Gastroesophageal sphincter (tissue), 4 donors: ENCODE data around the gene CDH22. TPM values are rescaled to one million over a fixed set of nuclear protein-coding genes. Genes with fewer than 3 reads are reported as not detected.

Experiments used
- ATAC-seq: fragments of 150-250 bp; one replicate; pipeline ENCODE4 v1.9.1; 2016; ENCODE audit warnings: mild to moderate bottlenecking, moderate library complexity
- H3K27ac ChIP-seq, 4 donors: fragments of 200-600 bp; sonication (generic) in 3 of 4; 1 replicate in 3 of 4; 2 replicates in 1 of 4; pipeline ENCODE4 v1.5.1; 2016 to 2019
- H3K27me3 ChIP-seq: fragments of 200-600 bp; sonication (generic); one replicate; pipeline ENCODE4 v1.5.1; 2019
- H3K36me3 ChIP-seq, 2 donors: fragments of 200-600 bp; sonication (generic); one replicate each; pipeline ENCODE4 v1.5.1; 2019; ENCODE audit warnings: control low read depth in 1 of 2
- H3K4me1 ChIP-seq, 3 donors: fragments of 200-600 bp; sonication (generic); 1 replicate in 2 of 3; 2 replicates in 1 of 3; pipeline ENCODE4 v1.5.1; 2016 to 2019; ENCODE audit warnings: control low read depth in 2 of 3
- H3K4me3 ChIP-seq, 2 donors: fragments of 200-600 bp; sonication (generic); one replicate each; pipeline ENCODE4 v1.5.1; 2019; ENCODE audit warnings: mild to moderate bottlenecking in 1 of 2, moderate library complexity in 1 of 2
- H3K9me3 ChIP-seq, 3 donors: fragments of 200-600 bp; sonication (generic); one replicate each; pipeline ENCODE4 v1.5.1; 2017 to 2019; ENCODE audit warnings: control low read depth in 2 of 3
- EP300 ChIP-seq: sonication (generic); formaldehyde crosslinking; IDR thresholded peaks from one replicate; pipeline ENCODE4 v1.6.1; 2017; ENCODE audit warnings: antibody characterized with exemption, mild to moderate bottlenecking
- POLR2A ChIP-seq, 2 donors: fragments of 450-650 bp; IDR thresholded peaks; one replicate each; pipeline ENCODE4 v1.6.1; 2017; ENCODE audit warnings: antibody characterized with exemption in 2 of 2, mild to moderate bottlenecking in 2 of 2, moderate library complexity in 1 of 2
- POLR2AphosphoS5 ChIP-seq: sonication (generic); formaldehyde crosslinking; IDR thresholded peaks from one replicate; pipeline ENCODE4 v1.6.1; 2017; ENCODE audit warnings: antibody characterized with exemption
- WGBS, 2 donors: methylation state at CpG; one replicate each; pipeline ENCODE4 v1.1.5; 2018; ENCODE audit warnings: low coverage in 1 of 2; 5-methylcytosine and 5-hydroxymethylcytosine counted together
- total RNA-seq, 4 donors: library from RNA; depleted of rRNA; stranded (reverse); fragments of >200 nt; gene quantifications; one replicate each; pipeline ENCODE4 v1.1.0, GENCODE V29; 2016
- TF ChIP-seq, protein P1 (sequence below), 4 experiments: fragments of 200-600 bp in 2 of 4; fragments of 450-650 bp in 2 of 4; sonication (generic) in 1 of 4; IDR thresholded peaks; one replicate each; pipeline ENCODE4 v1.5.1; 2017 to 2019; ENCODE audit warnings: antibody characterized with exemption in 4 of 4, mild to moderate bottlenecking in 2 of 4, moderate library complexity in 2 of 4

CDH22 gene
- total RNA-seq, 4 donors from 2014 or later, result 0.15 TPM; not detected in 3

DNA sequence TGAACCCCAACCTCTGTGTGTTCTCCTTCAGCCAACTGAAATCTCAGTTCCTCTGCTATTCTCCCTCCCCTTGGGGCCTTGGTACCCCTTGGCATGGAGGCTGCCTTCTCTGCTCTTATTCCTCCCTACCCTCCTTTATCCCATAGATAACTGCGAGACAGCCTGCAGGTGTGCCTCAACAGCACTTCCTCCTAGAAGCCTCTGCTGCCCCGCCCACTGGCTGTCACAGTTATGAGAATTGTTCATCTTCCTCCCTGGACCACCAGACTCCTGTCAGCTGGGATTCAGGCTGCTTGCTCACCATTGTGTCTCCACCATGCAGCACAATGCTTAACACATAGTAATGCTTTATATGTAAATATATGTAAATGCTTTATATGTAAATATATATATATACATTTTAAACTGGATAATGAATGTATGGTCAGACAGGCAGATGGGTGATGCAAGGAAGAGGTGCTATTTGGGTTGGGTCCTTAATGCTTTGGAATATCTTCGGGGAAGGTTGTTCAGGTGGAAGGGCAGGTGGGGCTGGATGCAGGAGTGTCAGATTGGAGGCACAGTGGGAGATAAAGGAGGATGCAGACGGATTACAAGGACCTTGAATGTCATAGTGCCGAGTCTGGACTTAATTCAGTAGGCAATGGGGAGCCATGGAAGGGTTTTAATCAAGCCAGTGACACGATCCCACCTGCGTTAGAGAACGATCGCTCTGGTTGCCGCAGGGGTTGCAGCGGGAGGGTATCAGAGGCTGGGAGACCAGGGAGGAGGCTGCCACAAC lies 4.9 kb downstream of the CDH22 start:
- WGBS, 2 donors, result 53 to 54% methylated on average over 3 to 5 of the region's 11 CpGs
- peaks cover 0 to 17% (median 10%) of the 10 kb centered on the region in 3 donors for H3K4me1 ChIP-seq
- ATAC-seq, result no peak
- no peaks in the 10 kb centered on the region for H3K36me3 ChIP-seq
- TF ChIP-seq, protein P1, sequence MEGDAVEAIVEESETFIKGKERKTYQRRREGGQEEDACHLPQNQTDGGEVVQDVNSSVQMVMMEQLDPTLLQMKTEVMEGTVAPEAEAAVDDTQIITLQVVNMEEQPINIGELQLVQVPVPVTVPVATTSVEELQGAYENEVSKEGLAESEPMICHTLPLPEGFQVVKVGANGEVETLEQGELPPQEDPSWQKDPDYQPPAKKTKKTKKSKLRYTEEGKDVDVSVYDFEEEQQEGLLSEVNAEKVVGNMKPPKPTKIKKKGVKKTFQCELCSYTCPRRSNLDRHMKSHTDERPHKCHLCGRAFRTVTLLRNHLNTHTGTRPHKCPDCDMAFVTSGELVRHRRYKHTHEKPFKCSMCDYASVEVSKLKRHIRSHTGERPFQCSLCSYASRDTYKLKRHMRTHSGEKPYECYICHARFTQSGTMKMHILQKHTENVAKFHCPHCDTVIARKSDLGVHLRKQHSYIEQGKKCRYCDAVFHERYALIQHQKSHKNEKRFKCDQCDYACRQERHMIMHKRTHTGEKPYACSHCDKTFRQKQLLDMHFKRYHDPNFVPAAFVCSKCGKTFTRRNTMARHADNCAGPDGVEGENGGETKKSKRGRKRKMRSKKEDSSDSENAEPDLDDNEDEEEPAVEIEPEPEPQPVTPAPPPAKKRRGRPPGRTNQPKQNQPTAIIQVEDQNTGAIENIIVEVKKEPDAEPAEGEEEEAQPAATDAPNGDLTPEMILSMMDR (IDR thresholded peaks at IDR 0.05), result no peak
- no peak for TF ChIP-seq EP300
- TF ChIP-seq POLR2AphosphoS5, result no peak
- TF ChIP-seq POLR2A (IDR thresholded peaks at IDR 0.05), result no peak
- H3K27ac ChIP-seq, result no peak overlapping the region
- H3K4me3 ChIP-seq, result no peak overlapping the region
- no peaks in the 10 kb centered on the region for H3K9me3 ChIP-seq
- peaks cover 99% of the 10 kb centered on the region for H3K27me3 ChIP-seq

DNA sequence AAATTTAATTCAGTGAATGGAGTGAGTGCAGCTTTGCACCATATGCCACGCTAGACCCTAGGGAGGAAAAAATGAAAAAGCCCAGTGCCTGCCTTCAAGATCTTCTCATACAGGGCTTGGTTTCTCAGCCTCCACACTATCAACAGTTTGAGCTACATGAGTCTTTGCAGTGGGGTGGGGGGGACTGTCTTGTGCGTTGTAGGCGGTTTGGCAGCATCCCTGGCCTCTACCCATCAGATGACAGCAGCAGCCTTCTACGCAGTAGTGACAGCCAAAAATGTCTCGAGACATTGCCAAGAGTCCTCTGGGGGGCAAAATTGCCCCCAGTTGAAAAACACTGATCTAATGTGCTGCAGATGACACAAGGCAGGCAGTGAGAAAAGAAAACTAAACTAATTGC lies 6.2 kb downstream of the CDH22 start:
- ATAC-seq, result no peak
- H3K4me1 ChIP-seq, result peaks cover 0 to 5% (median 2%) of the 10 kb centered on the region in 3 donors
- no peak for TF ChIP-seq POLR2A (IDR thresholded peaks at IDR 0.05)
- TF ChIP-seq EP300, result no peak
- TF ChIP-seq POLR2AphosphoS5, result no peak
- TF ChIP-seq, protein P1 (IDR thresholded peaks at IDR 0.05), result no peak
- WGBS, 2 donors, result no CpG with 5 or more reads among the region's 5 CpGs
- no peaks in the 10 kb centered on the region for H3K9me3 ChIP-seq
- no peak overlapping the region for H3K4me3 ChIP-seq
- no peak overlapping the region for H3K27ac ChIP-seq
- H3K36me3 ChIP-seq, result no peaks in the 10 kb centered on the region
- H3K27me3 ChIP-seq, result peaks cover 99% of the 10 kb centered on the region

DNA sequence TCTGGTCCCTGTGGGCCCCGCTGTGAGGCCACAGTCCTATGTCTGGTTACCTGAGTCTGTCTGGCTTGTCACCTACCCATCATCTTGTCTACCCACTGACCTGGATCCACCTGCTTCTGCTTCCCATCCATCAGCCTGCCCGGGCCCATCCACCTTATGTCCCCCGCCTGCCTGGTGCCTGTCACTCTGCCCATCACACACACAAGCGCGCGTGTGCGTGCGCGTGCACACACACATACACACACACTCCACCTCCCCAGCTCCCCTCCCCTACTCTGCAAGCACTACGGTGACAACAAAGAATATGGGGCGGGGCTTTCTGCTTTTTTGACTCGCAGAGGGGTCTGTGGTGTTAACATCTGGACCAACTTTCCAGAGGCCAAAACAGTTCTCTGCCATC lies 8.0 kb downstream of the CDH22 start:
- Histone ChIP-seq H3K27me3 (peaks cover 99% of the 10 kb centered on the region), H3K36me3 (no peaks in the 10 kb centered on the region), H3K4me3 (no peak overlapping the region), H3K27ac (no peak overlapping the region), H3K4me1 (no peaks in the 10 kb centered on the region), H3K9me3 (no peaks in the 10 kb centered on the region)
- TF ChIP-seq EP300 (no peak), POLR2A (IDR thresholded peaks at IDR 0.05) (no peak), POLR2AphosphoS5 (no peak)
- TF ChIP-seq, protein P1 (IDR thresholded peaks at IDR 0.05), result no peak
- ATAC-seq, result no peak
- WGBS, 2 donors, result 78% methylated on average over 12 of the region's 12 CpGs; no CpG with 5 or more reads in 1 of the 2 donors

DNA sequence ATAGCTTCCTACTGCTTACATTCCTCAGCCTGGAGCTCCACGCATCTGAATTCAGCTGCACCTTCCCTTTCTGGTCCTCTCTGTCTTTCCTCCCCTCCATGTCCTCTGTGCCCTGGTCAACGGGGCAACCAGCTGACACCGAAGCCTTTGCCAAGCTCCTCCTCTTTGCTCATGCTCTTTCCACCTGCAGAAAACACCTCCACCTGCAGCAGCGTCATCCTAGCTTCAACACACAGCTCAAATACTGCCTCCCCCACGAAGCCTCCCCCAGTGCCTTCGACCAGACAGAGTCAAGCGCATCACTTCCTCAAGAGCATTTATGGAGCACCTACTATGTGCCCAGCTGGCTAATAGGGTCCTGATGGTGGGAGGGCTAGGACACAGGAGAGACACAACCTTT lies 9.2 kb downstream of the CDH22 start:
- Histone ChIP-seq H3K27me3 (peaks cover 99% of the 10 kb centered on the region), H3K4me1 (no peaks in the 10 kb centered on the region), H3K27ac (no peak overlapping the region), H3K9me3 (no peaks in the 10 kb centered on the region), H3K36me3 (no peaks in the 10 kb centered on the region), H3K4me3 (no peak overlapping the region)
- WGBS, 2 donors, result 47 to 65% methylated on average over 3 to 7 of the region's 7 CpGs
- TF ChIP-seq EP300, result no peak
- no peak for TF ChIP-seq POLR2AphosphoS5
- no peak for TF ChIP-seq POLR2A (IDR thresholded peaks at IDR 0.05)
- ATAC-seq, result no peak

DNA sequence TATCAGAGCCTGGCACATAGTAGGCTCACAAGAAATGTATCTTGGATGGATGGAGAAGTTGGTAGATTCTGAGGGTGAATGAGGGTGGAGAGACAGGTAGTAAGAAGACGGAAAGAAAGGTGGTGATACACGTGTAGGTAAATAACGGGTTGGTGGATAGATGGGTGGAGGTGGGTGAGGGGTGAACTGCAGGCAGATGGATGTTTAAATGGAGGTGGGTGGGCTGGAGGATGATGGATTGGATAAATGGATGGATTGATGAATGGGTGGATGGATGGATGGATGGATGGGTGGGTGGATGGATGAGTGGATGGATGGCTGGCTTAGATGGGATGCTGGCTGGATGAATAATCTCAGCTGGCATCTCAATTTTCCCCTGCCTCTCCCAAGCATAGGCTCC lies 9.9 kb downstream of the CDH22 start:
- H3K4me3 ChIP-seq, result no peak overlapping the region
- H3K27ac ChIP-seq, result no peak overlapping the region
- WGBS, 2 donors, result 67 to 89% methylated on average over 3 of the region's 3 CpGs
- H3K27me3 ChIP-seq, result peaks cover 99% of the 10 kb centered on the region
- no peaks in the 10 kb centered on the region for H3K4me1 ChIP-seq
- no peaks in the 10 kb centered on the region for H3K36me3 ChIP-seq
- no peak for ATAC-seq
- H3K9me3 ChIP-seq, result no peaks in the 10 kb centered on the region
- TF ChIP-seq, protein P1 (IDR thresholded peaks at IDR 0.05), result no peak
- TF ChIP-seq EP300 (no peak), POLR2A (IDR thresholded peaks at IDR 0.05) (no peak), POLR2AphosphoS5 (no peak)
